Measurements from ENCODE around the gene CBX8.
"Not testable (repeated sequence)": the region's sequence is repeated elsewhere in the genome, so short reads cannot be mapped to it uniquely, and the experiment has no call there.

The CBX8 gene

DNA sequence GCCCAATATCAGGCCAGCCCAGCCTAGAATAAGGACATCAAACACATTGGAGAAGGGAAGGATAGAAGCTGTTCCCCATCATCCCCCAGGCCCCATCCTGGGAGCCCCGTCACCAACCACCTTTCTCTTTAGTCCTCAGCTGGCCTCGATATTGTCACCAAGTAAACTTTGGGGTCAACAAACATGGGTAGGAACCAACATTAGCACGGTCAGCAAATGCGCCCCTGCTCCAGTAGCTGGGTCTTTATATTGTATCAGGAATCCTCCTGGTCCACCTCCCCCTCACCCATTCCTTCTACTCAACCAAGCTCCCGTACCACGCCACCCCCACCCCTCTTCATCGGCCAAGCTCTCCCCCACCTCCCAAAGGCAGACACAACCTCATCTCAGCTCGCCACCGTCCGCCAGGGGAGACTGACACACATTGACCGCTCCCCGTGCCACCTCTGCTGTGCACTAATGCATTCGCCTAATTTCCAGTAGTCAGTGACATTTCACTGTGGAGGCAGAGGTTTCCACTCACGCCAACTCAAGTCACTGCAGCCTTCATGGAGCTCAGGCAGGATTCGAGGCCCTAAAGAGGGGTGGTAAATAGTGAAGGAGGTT lies 39.6 kb downstream of the CBX8 start:
- H3K4me3 ChIP-seq (ENCODE audit: low read depth, low read length) = no peak overlapping the region

DNA sequence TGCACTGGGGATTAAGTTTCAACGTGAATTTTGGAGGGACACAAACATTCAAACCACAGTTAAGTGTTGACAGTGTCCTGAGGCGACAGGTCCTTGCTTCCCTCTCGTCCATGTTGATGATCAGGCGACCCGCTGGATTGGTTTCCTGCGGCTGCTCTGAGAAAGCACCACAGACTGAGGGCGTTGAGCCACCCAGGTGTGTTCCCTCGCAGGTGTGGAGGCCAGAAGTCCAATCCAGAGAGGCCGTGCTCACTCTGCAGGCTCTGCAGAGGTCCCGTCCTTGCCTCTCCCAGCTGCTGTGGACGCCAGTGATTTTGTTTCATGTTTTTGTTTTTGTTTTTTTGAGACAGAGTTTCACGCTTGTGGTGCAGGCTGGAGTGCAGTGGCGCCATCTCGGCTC lies 41.3 kb downstream of the CBX8 start:
- no peak overlapping the region for H3K4me3 ChIP-seq (ENCODE audit: low read depth, low read length)

DNA sequence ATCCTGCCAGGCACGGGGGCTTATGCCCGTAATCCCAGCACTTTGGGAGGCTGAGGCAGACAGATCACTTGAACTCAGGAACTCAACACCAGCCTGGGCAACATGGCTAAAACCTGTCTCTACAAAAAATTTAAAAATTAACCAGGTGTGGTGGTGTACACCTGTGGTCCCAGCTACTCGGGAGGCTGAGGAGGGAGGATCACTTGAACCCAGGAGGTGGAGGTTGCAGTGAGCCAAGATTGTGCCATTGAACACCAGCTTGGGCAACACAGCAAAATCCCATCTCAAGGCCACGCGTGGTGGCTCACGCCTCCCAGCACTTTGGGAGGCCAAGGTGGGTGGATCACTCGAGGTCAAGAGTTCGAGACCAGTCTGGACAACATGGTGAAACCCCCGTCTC lies 42.0 kb downstream of the CBX8 start:
- H3K4me3 ChIP-seq (ENCODE audit: low read depth, low read length) = not testable (repeated sequence)

DNA sequence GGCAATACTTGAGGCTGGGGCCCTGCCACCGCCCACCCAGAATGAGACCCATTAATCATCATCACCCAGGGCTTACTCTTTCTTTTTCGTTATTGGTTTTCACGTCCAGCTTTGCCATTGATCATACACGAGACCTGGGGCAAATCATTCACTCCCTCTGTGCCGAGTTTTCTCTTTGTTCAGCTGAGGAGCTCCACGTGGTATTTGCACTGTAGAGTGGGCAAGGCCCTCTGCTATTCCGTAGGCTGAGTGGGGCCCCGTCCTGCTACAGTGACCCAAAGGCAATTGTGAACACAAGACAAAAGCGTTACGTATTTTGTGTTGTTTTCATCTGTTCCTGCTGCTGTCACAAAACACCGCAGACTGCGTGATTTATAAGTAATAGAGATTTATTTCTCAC lies 42.5 kb downstream of the CBX8 start:
- no peak overlapping the region for H3K4me3 ChIP-seq (ENCODE audit: low read depth, low read length)

- no peak overlapping the region for H3K4me3 ChIP-seq (ENCODE audit: low read depth, low read length)
These were observed 44.7 kb downstream of the CBX8 start for GRCh38 chr17:79752175-79752574.

GRCh38 chr17:79750650-79751545 lies 46.0 kb downstream of the CBX8 start:
- no peak overlapping the region for H3K4me3 ChIP-seq (ENCODE audit: low read depth, low read length)

GRCh38 chr17:79749958-79750357 lies 46.9 kb downstream of the CBX8 start:
- H3K4me3 ChIP-seq (ENCODE audit: low read depth, low read length) = no peak overlapping the region

DNA sequence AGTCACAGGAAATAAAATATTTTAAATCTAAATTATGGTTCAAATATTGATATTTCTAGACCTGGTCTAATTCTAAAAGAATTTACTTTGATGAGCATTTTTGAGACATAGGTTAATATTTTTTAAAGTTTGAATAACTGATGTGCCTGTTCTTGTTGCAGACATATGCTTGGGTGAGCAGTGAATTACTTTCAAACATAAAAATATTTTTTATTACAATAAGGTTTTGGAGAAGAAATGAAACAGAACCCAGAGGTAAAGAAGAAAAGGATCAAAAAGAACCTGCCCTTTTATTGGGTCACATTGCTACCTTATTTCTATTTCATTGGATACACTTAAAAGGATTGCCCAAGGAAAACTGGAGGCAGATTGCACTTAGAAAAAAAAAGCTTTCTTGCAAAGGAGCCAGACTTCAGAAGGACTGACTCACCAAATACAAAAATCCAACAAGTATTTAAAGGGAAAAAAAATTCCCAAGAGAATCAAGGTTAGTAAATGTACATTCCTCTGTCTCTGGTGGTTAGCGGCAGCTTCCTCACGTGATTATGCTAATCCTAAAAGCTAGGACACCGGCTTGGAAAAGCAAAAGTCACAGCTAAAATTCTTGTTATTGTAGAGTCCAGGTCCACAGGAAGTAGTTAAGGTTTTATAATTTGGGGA lies 47.6 kb downstream of the CBX8 start:
- no peak overlapping the region for H3K4me3 ChIP-seq (ENCODE audit: low read depth, low read length)

GRCh38 chr17:79748295-79749099 lies 48.4 kb downstream of the CBX8 start:
- H3K4me3 ChIP-seq (ENCODE audit: low read depth, low read length) = peak overlapping the region; percentile 4

GRCh38 chr17:79747508-79748294 lies 49.2 kb downstream of the CBX8 start:
- H3K4me3 ChIP-seq (ENCODE audit: low read depth, low read length) = peak overlapping the region; percentile 13

GRCh38 chr17:79746889-79747507 lies 49.9 kb downstream of the CBX8 start:
- H3K4me3 ChIP-seq (ENCODE audit: low read depth, low read length) = no peak overlapping the region

DNA sequence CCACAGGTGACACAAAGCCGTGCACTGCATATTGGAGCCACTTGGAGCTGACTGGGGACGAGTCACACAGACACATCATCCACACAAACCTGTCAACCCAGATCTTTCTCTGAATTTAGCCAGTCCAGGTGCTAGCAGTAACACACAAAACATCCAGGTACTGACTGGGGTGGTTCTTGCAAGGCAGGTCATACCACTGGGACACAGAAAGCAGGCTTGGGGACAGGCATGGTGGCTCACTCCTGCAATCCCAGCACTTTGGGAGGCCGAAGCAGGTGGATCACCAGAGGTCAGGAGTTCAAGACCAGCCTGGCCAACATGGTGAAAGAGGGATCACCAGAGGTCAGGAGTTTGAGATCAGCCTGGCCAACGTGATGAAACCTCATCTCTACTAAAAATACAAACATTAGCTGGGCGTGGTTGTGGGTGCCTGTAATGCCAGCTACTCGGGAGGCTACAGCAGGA lies 51.2 kb downstream of the CBX8 start:
- no peak overlapping the region for H3K4me3 ChIP-seq (ENCODE audit: low read depth, low read length)

GRCh38 chr17:79743614-79744013 lies 53.3 kb downstream of the CBX8 start:
- no peak overlapping the region for H3K4me3 ChIP-seq (ENCODE audit: low read depth, low read length)

DNA sequence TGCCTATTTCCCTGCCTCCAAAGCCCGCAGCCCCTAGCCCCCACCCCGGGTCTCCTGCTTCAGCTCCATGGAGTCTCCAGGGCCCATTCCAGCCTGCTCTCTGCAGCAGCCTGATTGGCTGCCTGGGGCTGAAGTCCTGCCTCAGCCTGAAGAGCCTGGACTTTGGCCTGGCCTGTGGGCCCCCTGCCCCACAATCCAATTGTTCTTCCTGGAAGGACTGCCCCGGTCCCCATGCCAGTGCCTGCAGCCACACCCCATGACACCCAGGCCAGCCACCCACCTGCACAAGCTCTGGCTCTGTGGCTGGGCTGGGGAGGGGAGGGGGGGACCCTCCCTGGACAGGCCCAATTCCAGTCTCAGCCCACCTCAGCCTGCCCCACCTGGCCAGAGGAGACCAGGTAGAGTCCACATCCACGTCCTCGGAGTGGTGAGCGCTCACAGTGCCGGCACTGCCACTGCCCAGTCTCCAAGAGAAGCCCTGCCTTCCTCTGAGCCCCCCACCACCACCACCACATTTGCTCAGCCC lies 53.9 kb downstream of the CBX8 start:
- no peak overlapping the region for H3K4me3 ChIP-seq (ENCODE audit: low read depth, low read length)

- no peak overlapping the region for H3K4me3 ChIP-seq (ENCODE audit: low read depth, low read length)
These were observed 54.3 kb downstream of the CBX8 start for GRCh38 chr17:79742589-79742918.

All from iPS-11a (cell line).